Measurements from ENCODE around the gene PFAS.

GRCh38 chr17:8256691-8257090, 7.6 kb downstream of the PFAS start:
- TF ChIP-seq POLR2A (IDR thresholded peaks at IDR 0.05; ENCODE audit: low read depth, low read length), result no peak
- TF ChIP-seq SPI1 (IDR thresholded peaks at IDR 0.05; ENCODE audit: low read depth, low read length), result no peak
- TF ChIP-seq TAF1 (IDR thresholded peaks at IDR 0.05; ENCODE audit: low read depth, low read length), result no peak
- TF ChIP-seq POLR2AphosphoS5 (IDR thresholded peaks at IDR 0.05; ENCODE audit: low read depth, low read length), result no peak
- no peak for TF ChIP-seq PAX5 (IDR thresholded peaks at IDR 0.05; ENCODE audit: insufficient read depth, low read length, severe bottlenecking)
